ENCODE measurements around the gene ISG20.

DNA sequence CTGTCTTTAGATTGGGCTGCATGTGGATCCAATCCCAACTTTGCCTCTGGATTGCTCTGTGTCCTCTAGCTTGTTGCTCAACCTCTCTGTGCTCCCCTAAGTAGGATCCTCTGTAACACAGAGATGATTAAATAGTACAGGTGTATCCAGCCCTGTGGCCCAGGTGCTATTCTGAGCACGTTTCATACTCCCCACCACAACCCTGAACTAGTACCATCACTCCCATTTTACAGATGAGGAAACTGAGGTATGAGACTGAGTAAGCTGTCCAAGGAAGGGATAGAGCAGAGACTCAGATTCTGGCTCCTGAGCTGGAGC, 7.2 kb downstream of the ISG20 start:
- TF ChIP-seq, protein P1, sequence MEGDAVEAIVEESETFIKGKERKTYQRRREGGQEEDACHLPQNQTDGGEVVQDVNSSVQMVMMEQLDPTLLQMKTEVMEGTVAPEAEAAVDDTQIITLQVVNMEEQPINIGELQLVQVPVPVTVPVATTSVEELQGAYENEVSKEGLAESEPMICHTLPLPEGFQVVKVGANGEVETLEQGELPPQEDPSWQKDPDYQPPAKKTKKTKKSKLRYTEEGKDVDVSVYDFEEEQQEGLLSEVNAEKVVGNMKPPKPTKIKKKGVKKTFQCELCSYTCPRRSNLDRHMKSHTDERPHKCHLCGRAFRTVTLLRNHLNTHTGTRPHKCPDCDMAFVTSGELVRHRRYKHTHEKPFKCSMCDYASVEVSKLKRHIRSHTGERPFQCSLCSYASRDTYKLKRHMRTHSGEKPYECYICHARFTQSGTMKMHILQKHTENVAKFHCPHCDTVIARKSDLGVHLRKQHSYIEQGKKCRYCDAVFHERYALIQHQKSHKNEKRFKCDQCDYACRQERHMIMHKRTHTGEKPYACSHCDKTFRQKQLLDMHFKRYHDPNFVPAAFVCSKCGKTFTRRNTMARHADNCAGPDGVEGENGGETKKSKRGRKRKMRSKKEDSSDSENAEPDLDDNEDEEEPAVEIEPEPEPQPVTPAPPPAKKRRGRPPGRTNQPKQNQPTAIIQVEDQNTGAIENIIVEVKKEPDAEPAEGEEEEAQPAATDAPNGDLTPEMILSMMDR (IDR thresholded peaks at IDR 0.05), result no peak
- TF ChIP-seq POLR2A (IDR thresholded peaks at IDR 0.05), result no peak

Measured in right lobe of liver (tissue), 4 donors.